CD14-positive monocyte (primary cell): ENCODE results near the gene ACP3. TPM values are rescaled to one million over a fixed set of nuclear protein-coding genes. Genes with fewer than 3 reads are reported as not detected.
A peak's percentile ranks its signal among the peaks of the same experiment; 100 is the strongest.

Experiments
- DNase-seq, 3 donors: peaks; one replicate each; pipeline ENCODE4 v3.0.0-alpha.2; 2011 to 2022
- H2AFZ ChIP-seq: 2 replicates; pipeline ENCODE4 v1.6.0; 2012; ENCODE audit warnings: mild to moderate bottlenecking, low read depth, low read length, inconsistent platforms; ENCODE audit not compliant: insufficient read depth, poor library complexity, severe bottlenecking
- H3K27ac ChIP-seq, 2 donors: 1 replicate in 1 of 2; 2 replicates in 1 of 2; pipeline ENCODE4 v1.5.1; 2012 to 2013; ENCODE audit warnings: low read length in 2 of 2, control low read depth in 1 of 2, inconsistent platforms in 1 of 2, low read depth in 1 of 2, mild to moderate bottlenecking in 1 of 2
- H3K27me3 ChIP-seq, 2 donors: one replicate each; pipeline versions ENCODE4 v1.6.0 to v1.6.1; 2011 to 2013; ENCODE audit warnings: low read length in 2 of 2; ENCODE audit not compliant: control insufficient read depth in 2 of 2, insufficient read depth in 2 of 2
- H3K36me3 ChIP-seq, 2 donors: replicated peaks in 1 of 2; 1 replicate in 1 of 2; 2 replicates in 1 of 2; pipeline versions ENCODE4 v1.5.1 to v1.6.1; 2012 to 2013; ENCODE audit warnings: low read length in 2 of 2, control low read depth in 1 of 2, inconsistent platforms in 1 of 2, mild to moderate bottlenecking in 1 of 2; ENCODE audit not compliant: insufficient read depth in 2 of 2, control insufficient read depth in 1 of 2
- H3K4me1 ChIP-seq, 2 donors: 1 replicate in 1 of 2; 2 replicates in 1 of 2; pipeline versions ENCODE4 v1.5.1 to v1.6.1; 2012 to 2013; ENCODE audit warnings: low read length in 2 of 2, control low read depth in 1 of 2, inconsistent platforms in 1 of 2, mild to moderate bottlenecking in 1 of 2, moderate library complexity in 1 of 2; ENCODE audit not compliant: insufficient read depth in 2 of 2, control insufficient read depth in 1 of 2
- H3K4me2 ChIP-seq: replicated peaks from 2 replicates; pipeline ENCODE3; 2012; ENCODE audit warnings: low read length, moderate library complexity, mild to moderate bottlenecking; ENCODE audit not compliant: poor library complexity, severe bottlenecking; ENCODE audit errors: extremely low read depth
- H3K4me3 ChIP-seq, 3 experiments: fragments of 200-600 bp in 1 of 3; sonication (generic) in 1 of 3; replicated peaks in 1 of 3; 1 replicate in 2 of 3; 2 replicates in 1 of 3; pipeline ENCODE4 v1.5.1; 2011 to 2013; ENCODE audit warnings: low read length in 3 of 3, mild to moderate bottlenecking in 3 of 3, control low read depth in 2 of 3, low read depth in 2 of 3, inconsistent platforms in 1 of 3, moderate library complexity in 1 of 3
- H3K79me2 ChIP-seq: 2 replicates; pipeline ENCODE4 v1.6.0; 2012; ENCODE audit warnings: mild to moderate bottlenecking, control low read depth, inconsistent platforms, low read length, moderate library complexity; ENCODE audit not compliant: insufficient read depth
- H3K9ac ChIP-seq: 2 replicates; pipeline ENCODE4 v1.6.0; 2017; ENCODE audit warnings: low read length, mild to moderate bottlenecking; ENCODE audit not compliant: insufficient read depth, poor library complexity, severe bottlenecking
- H3K9me3 ChIP-seq, 2 donors: replicated peaks in 1 of 2; 1 replicate in 1 of 2; 2 replicates in 1 of 2; pipeline versions ENCODE4 v1.5.1 to v1.6.1; 2012 to 2013; ENCODE audit warnings: low read length in 2 of 2, control low read depth in 1 of 2; ENCODE audit not compliant: control insufficient read depth in 1 of 2, insufficient read depth in 1 of 2
- H4K20me1 ChIP-seq: 2 replicates; pipeline ENCODE4 v1.6.0; 2012; ENCODE audit warnings: mild to moderate bottlenecking, low read length, control low read depth, moderate library complexity; ENCODE audit not compliant: insufficient read depth
- H3K27ac Mint-ChIP-seq, 7 donors: one replicate each; pipeline ENCODE4 v1.8.0; 2020; ENCODE audit warnings: mild to moderate bottlenecking in 7 of 7, mixed read lengths in 7 of 7, moderate library complexity in 6 of 7, inconsistent platforms in 2 of 7
- H3K27me3 Mint-ChIP-seq, 3 donors: one replicate each; pipeline ENCODE4 v1.8.0; 2021 to 2022; ENCODE audit warnings: low read depth in 3 of 3, mild to moderate bottlenecking in 3 of 3, mixed read lengths in 3 of 3, moderate library complexity in 3 of 3, inconsistent platforms in 1 of 3
- H3K36me3 Mint-ChIP-seq, 2 donors: one replicate each; pipeline ENCODE4 v1.8.0; 2020; ENCODE audit warnings: mixed read lengths in 2 of 2, inconsistent platforms in 1 of 2, mild to moderate bottlenecking in 1 of 2
- H3K4me1 Mint-ChIP-seq: one replicate; pipeline ENCODE4 v1.8.0; 2020; ENCODE audit warnings: mild to moderate bottlenecking, mixed read lengths
- H3K4me3 Mint-ChIP-seq, 2 donors: one replicate each; pipeline ENCODE4 v1.8.0; 2020; ENCODE audit warnings: mild to moderate bottlenecking in 2 of 2, mixed read lengths in 2 of 2, moderate library complexity in 1 of 2
- H3K9me3 Mint-ChIP-seq, 7 donors: one replicate each; pipeline ENCODE4 v1.8.0; 2020 to 2022; ENCODE audit warnings: mixed read lengths in 7 of 7, mild to moderate bottlenecking in 6 of 7, moderate library complexity in 6 of 7, inconsistent platforms in 2 of 7
- WGBS: methylation state at CpG from one replicate; pipeline ENCODE4 v1.1.5; 2013; ENCODE audit warnings: missing lambda C conversion rate; ENCODE audit not compliant: insufficient coverage; 5-methylcytosine and 5-hydroxymethylcytosine counted together
- intact Hi-C, 2 donors: fragments of 100-400 bp; cut with micrococcal nuclease; formaldehyde crosslinking; loops; one replicate each; pipeline versions ENCODE4 v1.15.0 to v1.15.1; 2023
- polyA plus RNA-seq, 3 donors: library from polyadenylated mRNA; depleted of rRNA in 1 of 3; unstranded in 2 of 3; stranded (reverse) in 1 of 3; fragments of 300-500 nt in 2 of 3; fragments of >200 nt in 1 of 3; fragmentation: Illumina TruSeq in 2 of 3; gene quantifications; 1 replicate in 2 of 3; 2 replicates in 1 of 3; pipeline ENCODE4 v1.2.3, GENCODE V29; 2012 to 2021
- TF ChIP-seq, protein P1 (sequence below): fragments of 200-600 bp; IDR thresholded peaks from one replicate; pipeline ENCODE4 v1.8.0; 2022; ENCODE audit warnings: antibody characterized with exemption, mild to moderate bottlenecking

The ACP3 gene
- polyA plus RNA-seq, 3 donors = 33.9 to 55.6 (median 44.0) TPM

DNA sequence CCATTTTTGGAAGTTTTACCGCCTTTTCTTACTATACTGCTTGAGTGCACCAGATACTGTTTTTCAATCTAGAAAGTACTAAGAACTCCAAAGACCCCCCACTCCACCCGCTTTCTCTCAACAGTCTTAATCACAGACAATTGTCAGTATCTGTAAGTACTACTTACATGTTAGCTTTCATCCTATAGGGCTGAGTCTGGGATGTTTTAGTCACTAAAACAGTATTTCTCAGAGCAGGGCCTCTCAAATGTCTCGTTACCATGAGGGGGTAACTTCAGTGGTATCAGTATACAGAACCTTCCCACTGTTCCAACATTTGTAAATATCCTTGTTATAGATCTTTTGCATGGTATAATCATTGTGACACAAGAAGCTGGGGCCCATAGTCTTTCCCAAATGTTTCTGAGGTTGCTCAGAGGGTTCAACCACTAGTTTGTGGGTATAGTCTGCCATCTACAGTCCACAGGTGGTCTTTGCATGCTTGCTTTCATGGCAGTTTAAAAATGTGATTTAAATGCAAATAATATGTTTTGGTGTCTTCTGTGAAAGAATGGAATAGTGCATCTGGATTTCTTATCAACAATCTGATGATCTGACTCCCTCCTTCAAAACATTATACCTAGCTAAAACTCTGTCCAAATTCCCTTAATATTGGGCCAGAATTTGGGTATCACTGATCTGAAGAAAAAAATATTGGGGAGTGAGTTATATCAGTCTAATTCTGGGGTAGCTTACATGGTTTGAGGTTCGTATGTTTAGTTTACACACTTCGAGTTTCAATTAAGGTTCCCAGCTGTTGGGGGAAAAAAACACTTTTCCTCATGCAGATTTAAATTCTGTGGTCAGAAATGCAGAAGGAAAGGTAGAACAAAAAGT, 82.1 kb downstream of the ACP3 start:
- H3K4me2 ChIP-seq = no peak overlapping the region
- DNase-seq = peak; percentile 29 to 47 (median 42)
- no peaks in the 10 kb centered on the region for H3K36me3 Mint-ChIP-seq
- H4K20me1 ChIP-seq = no peaks in the 10 kb centered on the region
- H3K4me1 Mint-ChIP-seq = peaks cover 7% of the 10 kb centered on the region
- peaks cover 7 to 13% (median 9%) of the 10 kb centered on the region in 7 donors for H3K9me3 Mint-ChIP-seq
- TF ChIP-seq, protein P1, sequence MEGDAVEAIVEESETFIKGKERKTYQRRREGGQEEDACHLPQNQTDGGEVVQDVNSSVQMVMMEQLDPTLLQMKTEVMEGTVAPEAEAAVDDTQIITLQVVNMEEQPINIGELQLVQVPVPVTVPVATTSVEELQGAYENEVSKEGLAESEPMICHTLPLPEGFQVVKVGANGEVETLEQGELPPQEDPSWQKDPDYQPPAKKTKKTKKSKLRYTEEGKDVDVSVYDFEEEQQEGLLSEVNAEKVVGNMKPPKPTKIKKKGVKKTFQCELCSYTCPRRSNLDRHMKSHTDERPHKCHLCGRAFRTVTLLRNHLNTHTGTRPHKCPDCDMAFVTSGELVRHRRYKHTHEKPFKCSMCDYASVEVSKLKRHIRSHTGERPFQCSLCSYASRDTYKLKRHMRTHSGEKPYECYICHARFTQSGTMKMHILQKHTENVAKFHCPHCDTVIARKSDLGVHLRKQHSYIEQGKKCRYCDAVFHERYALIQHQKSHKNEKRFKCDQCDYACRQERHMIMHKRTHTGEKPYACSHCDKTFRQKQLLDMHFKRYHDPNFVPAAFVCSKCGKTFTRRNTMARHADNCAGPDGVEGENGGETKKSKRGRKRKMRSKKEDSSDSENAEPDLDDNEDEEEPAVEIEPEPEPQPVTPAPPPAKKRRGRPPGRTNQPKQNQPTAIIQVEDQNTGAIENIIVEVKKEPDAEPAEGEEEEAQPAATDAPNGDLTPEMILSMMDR = peak; percentile 89
- no peak overlapping the region for H2AFZ ChIP-seq
- H3K27ac Mint-ChIP-seq = no peak overlapping the region
- no peaks in the 10 kb centered on the region for H3K36me3 ChIP-seq
- H3K9me3 ChIP-seq = peaks cover 3 to 10% of the 10 kb centered on the region in 2 donors
- no peaks in the 10 kb centered on the region for H3K79me2 ChIP-seq
- no peaks in the 10 kb centered on the region for H3K27me3 Mint-ChIP-seq
- no peaks in the 10 kb centered on the region for H3K27me3 ChIP-seq
- H3K9ac ChIP-seq = no peak overlapping the region
- no peak overlapping the region for H3K4me3 ChIP-seq
- H3K4me1 ChIP-seq = peaks cover 0 to 2% of the 10 kb centered on the region in 2 donors
- WGBS = 80% methylated on average over 1 of the region's 5 CpGs
- H3K4me3 Mint-ChIP-seq = no peak overlapping the region
- H3K27ac ChIP-seq = no peak overlapping the region
- intact Hi-C loops = no loop called here

DNA sequence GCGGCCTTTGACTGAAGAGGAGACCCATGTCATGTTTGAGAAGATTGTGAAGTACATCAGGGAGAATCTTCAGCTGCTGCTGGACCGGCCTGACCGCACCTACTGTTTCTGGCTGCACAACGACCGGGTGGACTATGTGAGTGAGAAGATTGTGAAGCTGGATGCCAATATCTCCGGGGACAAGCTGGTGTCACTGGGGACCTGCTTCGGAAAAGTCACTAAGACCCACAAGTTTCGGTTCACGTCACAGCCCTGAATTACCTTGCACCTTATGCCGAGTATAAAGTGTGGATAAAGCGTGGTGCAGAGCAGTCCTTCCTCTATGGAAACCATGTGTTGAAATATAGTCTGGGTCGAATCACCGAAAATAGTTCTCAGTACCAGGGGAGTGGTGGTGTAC, 84.0 kb downstream of the ACP3 start:
- no peaks in the 10 kb centered on the region for H3K27me3 Mint-ChIP-seq
- no peak overlapping the region for H2AFZ ChIP-seq
- WGBS = 100% methylated on average over 10 of the region's 13 CpGs
- H3K36me3 ChIP-seq = no peaks in the 10 kb centered on the region
- intact Hi-C loops = no loop called here
- no peak overlapping the region for H3K4me3 Mint-ChIP-seq
- no peak overlapping the region for H3K4me2 ChIP-seq
- peaks cover 19% of the 10 kb centered on the region for H3K4me1 Mint-ChIP-seq
- no peak overlapping the region for H3K27ac ChIP-seq
- no peaks in the 10 kb centered on the region for H3K79me2 ChIP-seq
- no peak overlapping the region for H3K4me3 ChIP-seq
- no peaks in the 10 kb centered on the region for H3K36me3 Mint-ChIP-seq
- peaks cover 1 to 7% of the 10 kb centered on the region in 2 donors for H3K9me3 ChIP-seq
- TF ChIP-seq, protein P1 = no peak
- H3K9me3 Mint-ChIP-seq = peaks cover 5 to 10% (median 9%) of the 10 kb centered on the region in 7 donors
- H3K9ac ChIP-seq = no peak overlapping the region
- DNase-seq = no peak
- H3K27me3 ChIP-seq = no peaks in the 10 kb centered on the region
- H4K20me1 ChIP-seq = no peaks in the 10 kb centered on the region
- H3K27ac Mint-ChIP-seq = no peak overlapping the region
- H3K4me1 ChIP-seq = peaks cover 8 to 14% of the 10 kb centered on the region in 2 donors
